Tibial nerve (tissue), 4 donors: ENCODE data around the gene DDX20.

Experiments used
- EP300 ChIP-seq, 2 donors: sonication (generic); formaldehyde crosslinking; IDR thresholded peaks; one replicate each; pipeline ENCODE4 v1.6.1; 2017; ENCODE audit warnings: antibody characterized with exemption in 2 of 2, mild to moderate bottlenecking in 1 of 2
- POLR2A ChIP-seq, 2 donors: fragments of 450-650 bp; IDR thresholded peaks; one replicate each; pipeline ENCODE4 v1.6.1; 2017; ENCODE audit warnings: antibody characterized with exemption in 2 of 2, mild to moderate bottlenecking in 2 of 2, moderate library complexity in 2 of 2
- TF ChIP-seq, protein P1 (sequence below), 5 experiments: fragments of 200-600 bp in 3 of 5; fragments of 450-650 bp in 2 of 5; sonication (generic) in 3 of 5; IDR thresholded peaks; one replicate each; pipeline ENCODE4 v1.5.1; 2016 to 2019; ENCODE audit warnings: antibody characterized with exemption in 5 of 5, mild to moderate bottlenecking in 3 of 5, moderate library complexity in 2 of 5

DNA sequence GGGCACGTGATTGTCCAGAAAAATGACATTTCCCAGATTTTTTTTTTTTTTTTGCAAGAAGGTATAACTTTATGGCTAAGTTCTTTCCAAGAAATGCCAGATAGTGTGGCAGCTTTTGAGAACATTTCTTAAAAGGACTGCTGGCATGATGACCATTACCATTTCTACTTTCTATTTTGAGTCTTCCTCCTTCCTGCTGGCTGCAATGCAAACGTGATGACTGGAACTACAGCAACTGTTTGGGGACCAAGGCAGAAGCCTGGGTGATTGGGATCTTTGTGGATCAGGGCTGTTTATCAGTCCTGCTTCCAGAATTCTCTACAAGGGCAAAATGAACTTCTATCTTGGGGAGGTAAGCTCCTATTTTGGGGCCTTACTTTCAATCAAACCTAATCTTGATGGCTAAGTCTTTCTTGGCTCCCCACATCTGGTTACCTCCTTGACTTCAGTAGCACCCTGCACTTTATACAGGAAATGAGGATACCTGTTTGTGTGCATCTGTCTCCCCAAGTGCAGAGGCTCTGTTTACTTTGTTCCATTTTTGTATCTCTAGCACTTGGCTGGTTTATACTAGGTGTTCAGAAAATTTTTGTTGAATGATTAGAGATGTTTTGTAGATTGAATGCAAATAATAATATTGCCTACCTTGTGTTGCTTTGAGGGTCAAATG lies 3.7 kb upstream of the DDX20 start:
- TF ChIP-seq EP300 (IDR thresholded peaks at IDR 0.05): no peak
- TF ChIP-seq, protein P1, sequence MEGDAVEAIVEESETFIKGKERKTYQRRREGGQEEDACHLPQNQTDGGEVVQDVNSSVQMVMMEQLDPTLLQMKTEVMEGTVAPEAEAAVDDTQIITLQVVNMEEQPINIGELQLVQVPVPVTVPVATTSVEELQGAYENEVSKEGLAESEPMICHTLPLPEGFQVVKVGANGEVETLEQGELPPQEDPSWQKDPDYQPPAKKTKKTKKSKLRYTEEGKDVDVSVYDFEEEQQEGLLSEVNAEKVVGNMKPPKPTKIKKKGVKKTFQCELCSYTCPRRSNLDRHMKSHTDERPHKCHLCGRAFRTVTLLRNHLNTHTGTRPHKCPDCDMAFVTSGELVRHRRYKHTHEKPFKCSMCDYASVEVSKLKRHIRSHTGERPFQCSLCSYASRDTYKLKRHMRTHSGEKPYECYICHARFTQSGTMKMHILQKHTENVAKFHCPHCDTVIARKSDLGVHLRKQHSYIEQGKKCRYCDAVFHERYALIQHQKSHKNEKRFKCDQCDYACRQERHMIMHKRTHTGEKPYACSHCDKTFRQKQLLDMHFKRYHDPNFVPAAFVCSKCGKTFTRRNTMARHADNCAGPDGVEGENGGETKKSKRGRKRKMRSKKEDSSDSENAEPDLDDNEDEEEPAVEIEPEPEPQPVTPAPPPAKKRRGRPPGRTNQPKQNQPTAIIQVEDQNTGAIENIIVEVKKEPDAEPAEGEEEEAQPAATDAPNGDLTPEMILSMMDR (IDR thresholded peaks at IDR 0.05): no peak
- no peak for TF ChIP-seq POLR2A (IDR thresholded peaks at IDR 0.05)
